Stomach (tissue), 4 donors: ENCODE measurements around the gene GP5.

Experiments used
- EP300 ChIP-seq: sonication (generic); formaldehyde crosslinking; IDR thresholded peaks from one replicate; pipeline ENCODE4 v1.6.1; 2017; ENCODE audit warnings: antibody characterized with exemption
- POLR2A ChIP-seq, 4 donors: fragments of 450-650 bp; IDR thresholded peaks; one replicate each; pipeline ENCODE4 v1.6.1; 2016; ENCODE audit warnings: antibody characterized with exemption in 4 of 4, control low read depth in 2 of 4, mild to moderate bottlenecking in 1 of 4, moderate library complexity in 1 of 4
- TF ChIP-seq, protein P1 (sequence below), 7 experiments: fragments of 450-650 bp in 4 of 7; fragments of 200-600 bp in 3 of 7; sonication (generic) in 3 of 7; IDR thresholded peaks; one replicate each; pipeline ENCODE4 v1.5.1; 2016 to 2019; ENCODE audit warnings: antibody characterized with exemption in 7 of 7, control low read depth in 2 of 7, mild to moderate bottlenecking in 1 of 7

DNA sequence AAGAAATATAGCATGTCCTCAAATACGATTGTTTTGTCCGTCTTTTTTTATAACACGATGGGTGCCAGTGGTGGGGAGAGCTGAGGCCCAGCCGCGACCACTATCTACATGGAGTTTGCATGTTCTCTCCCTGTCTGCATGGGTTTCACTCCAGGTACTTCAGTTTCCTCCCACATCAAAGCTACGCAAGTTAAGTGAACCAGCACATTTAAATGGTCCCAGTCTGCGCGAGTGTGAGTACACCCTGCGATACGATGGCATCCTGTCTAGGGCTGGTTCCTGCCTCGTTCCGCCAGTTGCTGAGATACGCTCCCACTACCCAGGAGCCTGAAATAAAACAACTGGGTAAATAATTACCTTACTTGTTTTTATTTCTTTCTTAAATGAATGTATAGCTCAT, 47.1 kb upstream of the GP5 start:
- TF ChIP-seq POLR2A (IDR thresholded peaks at IDR 0.05) (no peak), EP300 (no peak)
- TF ChIP-seq, protein P1, sequence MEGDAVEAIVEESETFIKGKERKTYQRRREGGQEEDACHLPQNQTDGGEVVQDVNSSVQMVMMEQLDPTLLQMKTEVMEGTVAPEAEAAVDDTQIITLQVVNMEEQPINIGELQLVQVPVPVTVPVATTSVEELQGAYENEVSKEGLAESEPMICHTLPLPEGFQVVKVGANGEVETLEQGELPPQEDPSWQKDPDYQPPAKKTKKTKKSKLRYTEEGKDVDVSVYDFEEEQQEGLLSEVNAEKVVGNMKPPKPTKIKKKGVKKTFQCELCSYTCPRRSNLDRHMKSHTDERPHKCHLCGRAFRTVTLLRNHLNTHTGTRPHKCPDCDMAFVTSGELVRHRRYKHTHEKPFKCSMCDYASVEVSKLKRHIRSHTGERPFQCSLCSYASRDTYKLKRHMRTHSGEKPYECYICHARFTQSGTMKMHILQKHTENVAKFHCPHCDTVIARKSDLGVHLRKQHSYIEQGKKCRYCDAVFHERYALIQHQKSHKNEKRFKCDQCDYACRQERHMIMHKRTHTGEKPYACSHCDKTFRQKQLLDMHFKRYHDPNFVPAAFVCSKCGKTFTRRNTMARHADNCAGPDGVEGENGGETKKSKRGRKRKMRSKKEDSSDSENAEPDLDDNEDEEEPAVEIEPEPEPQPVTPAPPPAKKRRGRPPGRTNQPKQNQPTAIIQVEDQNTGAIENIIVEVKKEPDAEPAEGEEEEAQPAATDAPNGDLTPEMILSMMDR (IDR thresholded peaks at IDR 0.05) = no peak
